PC-9 (cell line): ENCODE results near the gene SLC16A12.

Source experiments
- CTCF ChIP-seq: fragments of 200-600 bp; sonication (generic); conservative IDR thresholded peaks from 2 replicates; pipeline ENCODE4 v1.6.1; 2017; ENCODE audit warnings: mixed run types, antibody characterized with exemption, mild to moderate bottlenecking, moderate library complexity
- EZH2 ChIP-seq: fragments of 200-600 bp; sonication (generic); IDR thresholded peaks from 2 replicates; pipeline ENCODE4 v1.8.0; 2017; ENCODE audit warnings: antibody characterized with exemption, low read depth

- no peak for TF ChIP-seq CTCF
- TF ChIP-seq EZH2, result no peak
These were observed 32.2 kb downstream of the SLC16A12 start for GRCh38 chr10:89503151-89503550.
